HCT116 (cell line): ENCODE measurements around the gene MBP. TPM values are rescaled to one million over a fixed set of nuclear protein-coding genes. Genes with fewer than 3 reads are reported as not detected.

Source experiments
- ATAC-seq: fragments of 200-7000 bp; cut with Tn5 transposase; 2 replicates; pipeline ENCODE4 v1.9.1; 2020; ENCODE audit warnings: mild to moderate bottlenecking, moderate library complexity
- BruUV-seq: library from RNA; stranded (reverse); fragments of 400-500 nt; replicated peaks from 2 replicates; lab custom pipeline; 2021; lab: Mats Ljungman, UMichigan
- CTCF ChIA-PET: fragments of 300-600 bp; sonication (Branson Sonifier 250); formaldehyde crosslinking; loops from one replicate; lab custom pipeline; 2021; ENCODE audit warnings: antibody characterized with exemption; lab: Charles Lee
- POLR2A ChIA-PET: fragments of 300-600, 350-600 bp; sonication (Branson Sonifier 250); formaldehyde crosslinking; loops from one replicate; lab custom pipeline; 2021; ENCODE audit warnings: antibody characterized with exemption; lab: Charles Lee
- RAD21 ChIA-PET, 2 experiments: fragments of 300-600 bp; sonication (Branson Sonifier 250); formaldehyde crosslinking; loops; one replicate each; lab custom pipeline; 2023; ENCODE audit warnings: low total read pairs in 2 of 2; ENCODE audit not compliant: uncharacterized antibody in 2 of 2, unreplicated experiment in 2 of 2, low non-redundant PET in 1 of 2; lab: Charles Lee
- DNase-seq: peaks from one replicate; pipeline ENCODE4 v3.0.0-alpha.2; 2010; ENCODE audit warnings: low read depth, low spot score
- H2AFZ ChIP-seq: fragments of 200-600 bp; shearing (Covaris generic), sonication (generic); 2 replicates; pipeline ENCODE4 v1.6.1; 2017; ENCODE audit warnings: low read depth, mixed run types, mixed read lengths, antibody characterized with exemption, low read length; ENCODE audit not compliant: poor library complexity, severe bottlenecking
- H3K27ac ChIP-seq: 2 replicates; pipeline ENCODE4 v1.5.1; 2012; ENCODE audit warnings: low read depth, low read length
- H3K27me3 ChIP-seq: fragments of 200-600 bp; sonication (generic); 2 replicates; pipeline ENCODE4 v1.6.1; 2016; ENCODE audit warnings: mixed run types, low read length, mixed read lengths; ENCODE audit not compliant: insufficient read depth
- H3K36me3 ChIP-seq, 2 experiments: fragments of 200-500 bp in 1 of 2; fragments of 200-600 bp in 1 of 2; sonication (Bioruptor generic) in 1 of 2; sonication (generic) in 1 of 2; 2 replicates each; pipeline versions ENCODE4 v1.5.1 to v1.6.1; 2014 to 2016; ENCODE audit warnings: low read length in 2 of 2, inconsistent platforms in 1 of 2, mixed read lengths in 1 of 2, mixed run types in 1 of 2; ENCODE audit not compliant: insufficient read depth in 2 of 2, control insufficient read depth in 1 of 2
- H3K4me1 ChIP-seq, 2 experiments: fragments of 200-600 bp in 1 of 2; sonication (generic) in 1 of 2; 2 replicates each; pipeline versions ENCODE4 v1.5.1 to v1.6.1; 2012 to 2017; ENCODE audit warnings: low read length in 2 of 2, inconsistent platforms in 1 of 2, mild to moderate bottlenecking in 1 of 2, mixed read lengths in 1 of 2, mixed run types in 1 of 2, moderate library complexity in 1 of 2; ENCODE audit not compliant: insufficient read depth in 2 of 2, control insufficient read depth in 1 of 2
- H3K4me2 ChIP-seq: fragments of 200-600 bp; sonication (generic); 2 replicates; pipeline ENCODE4 v1.6.1; 2017; ENCODE audit warnings: mixed run types, low read length, mixed read lengths
- H3K4me3 ChIP-seq, 2 experiments: fragments of 200-600 bp in 1 of 2; sonication (generic) in 1 of 2; replicated peaks in 1 of 2; 2 replicates each; pipeline ENCODE4 v1.5.1; 2011 to 2016; ENCODE audit warnings: low read length in 2 of 2, control low read depth in 1 of 2, low read depth in 1 of 2, mild to moderate bottlenecking in 1 of 2, mixed read lengths in 1 of 2, mixed run types in 1 of 2
- H3K79me2 ChIP-seq: fragments of 200-600 bp; sonication (generic); 2 replicates; pipeline ENCODE4 v1.6.1; 2017; ENCODE audit warnings: mild to moderate bottlenecking, mixed run types, low read length, moderate library complexity, mixed read lengths; ENCODE audit not compliant: insufficient read depth
- H3K9ac ChIP-seq: fragments of 200-600 bp; sonication (generic); 2 replicates; pipeline ENCODE4 v1.6.1; 2016; ENCODE audit warnings: low read length, mixed read lengths
- H3K9me2 ChIP-seq: fragments of 200-600 bp; sonication (generic), shearing (Covaris generic); 2 replicates; pipeline ENCODE4 v1.6.1; 2017; ENCODE audit warnings: mixed run types, mild to moderate bottlenecking, moderate library complexity; ENCODE audit not compliant: insufficient read depth
- H3K9me3 ChIP-seq, 2 experiments: fragments of 200-500 bp in 1 of 2; fragments of 200-600 bp in 1 of 2; sonication (Bioruptor generic) in 1 of 2; sonication (generic) in 1 of 2; 2 replicates each; pipeline ENCODE4 v1.6.1; 2014 to 2017; ENCODE audit warnings: low read length in 2 of 2, mixed read lengths in 2 of 2, inconsistent platforms in 1 of 2, low read depth in 1 of 2, mild to moderate bottlenecking in 1 of 2, mixed run types in 1 of 2, moderate library complexity in 1 of 2; ENCODE audit not compliant: control insufficient read depth in 1 of 2, insufficient read depth in 1 of 2
- H4K20me1 ChIP-seq: fragments of 200-600 bp; sonication (generic), shearing (Covaris generic); 2 replicates; pipeline ENCODE4 v1.6.1; 2017; ENCODE audit warnings: mixed run types, mild to moderate bottlenecking, moderate library complexity; ENCODE audit not compliant: insufficient read depth
- EGR1 ChIP-seq: IDR thresholded peaks from 2 replicates; pipeline ENCODE4 v1.6.1; 2012; ENCODE audit warnings: low read depth
- ELF1 ChIP-seq: IDR thresholded peaks from 2 replicates; pipeline ENCODE4 v1.6.1; 2012; ENCODE audit warnings: low read depth, borderline replicate concordance
- EZH2 ChIP-seq: fragments of 200-600 bp; sonication (generic); IDR thresholded peaks from 2 replicates; pipeline ENCODE4 v1.6.1; 2017; ENCODE audit warnings: antibody characterized with exemption, mixed run types
- JUND ChIP-seq: IDR thresholded peaks from 2 replicates; pipeline ENCODE4 v1.6.1; 2012
- POLR2A ChIP-seq: IDR thresholded peaks from 2 replicates; pipeline ENCODE4 v1.7.0; 2011; ENCODE audit warnings: borderline replicate concordance; ENCODE audit not compliant: insufficient read depth, insufficient read length; ENCODE audit errors: extremely low read depth
- SIN3A ChIP-seq: IDR thresholded peaks from 2 replicates; pipeline ENCODE4 v1.6.1; 2012; ENCODE audit warnings: low read depth
- SRF ChIP-seq: IDR thresholded peaks from 2 replicates; pipeline ENCODE4 v1.6.1; 2012; ENCODE audit warnings: low read depth
- ZFX ChIP-seq: fragments of 450-650 bp; IDR thresholded peaks from 2 replicates; pipeline ENCODE4 v1.6.1; 2017
- ZNF274 ChIP-seq: fragments of 200-500 bp; sonication (Bioruptor generic); IDR thresholded peaks from 2 replicates; pipeline ENCODE4 v1.6.1; 2014; ENCODE audit warnings: mild to moderate bottlenecking, low read depth, low read length, inconsistent platforms
- intact Hi-C: fragments of 100-400 bp; cut with micrococcal nuclease; formaldehyde crosslinking; loops from 2 replicates; pipeline ENCODE4 v1.10.0; 2022
- total RNA-seq: library from RNA; stranded (reverse); gene quantifications from one replicate; pipeline ENCODE4 v1.2.1, GENCODE V29; 2021; ENCODE audit not compliant: unreplicated experiment
- TF ChIP-seq, protein P1 (sequence below): IDR thresholded peaks from 2 replicates; pipeline ENCODE4 v1.6.1; 2012
- TF ChIP-seq, protein P2 (sequence below): IDR thresholded peaks from 2 replicates; pipeline ENCODE4 v1.6.1; 2012; ENCODE audit warnings: low read depth
- TF ChIP-seq, protein P3 (sequence below): IDR thresholded peaks from 2 replicates; pipeline ENCODE4 v1.6.1; 2011; ENCODE audit warnings: mild to moderate bottlenecking, low read length, moderate library complexity; ENCODE audit not compliant: insufficient replicate concordance; ENCODE audit errors: extremely low read depth
- TF ChIP-seq, protein P4 (sequence below): IDR thresholded peaks from 2 replicates; pipeline ENCODE4 v1.6.1; 2012

MBP gene
- total RNA-seq, 1 experiment from 2014 or later, result 34.9 TPM

DNA sequence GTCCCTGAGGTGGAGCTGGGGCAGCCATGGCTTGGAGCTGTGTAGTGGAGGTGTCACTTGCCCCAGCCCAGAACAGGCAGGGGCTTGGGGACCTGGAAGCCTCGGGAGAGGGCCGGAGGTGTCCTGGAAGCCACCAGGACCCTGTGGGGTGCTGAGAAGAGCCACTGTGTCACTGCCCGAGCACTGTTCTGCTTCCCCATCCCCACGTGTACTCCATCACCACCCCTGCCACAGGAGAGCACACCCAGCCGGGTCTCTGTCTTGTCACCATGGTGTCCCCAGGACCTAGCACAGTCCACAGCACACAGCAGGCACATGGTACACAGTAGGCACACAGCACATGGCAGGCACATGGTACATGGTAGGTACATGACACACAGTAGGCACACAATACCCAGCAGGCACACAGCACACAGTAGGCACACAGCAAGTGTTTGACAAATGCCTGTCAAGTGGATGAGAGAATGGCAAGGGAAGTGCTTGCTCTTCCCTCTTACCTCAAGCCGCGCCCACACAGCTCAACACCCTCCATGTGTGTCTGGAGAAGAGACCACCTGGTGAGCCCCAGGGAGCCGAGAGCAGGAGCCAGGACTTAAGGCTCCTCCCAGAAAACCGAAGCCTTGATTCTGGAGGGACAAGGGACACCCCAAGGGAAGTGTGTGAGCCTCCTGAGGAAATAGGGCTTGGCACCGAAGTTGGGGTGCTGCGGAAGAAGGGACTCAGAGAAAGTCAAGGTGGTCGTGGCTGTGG lies 13.3 kb downstream of the MBP start (continued):
- TF ChIP-seq, protein P1, sequence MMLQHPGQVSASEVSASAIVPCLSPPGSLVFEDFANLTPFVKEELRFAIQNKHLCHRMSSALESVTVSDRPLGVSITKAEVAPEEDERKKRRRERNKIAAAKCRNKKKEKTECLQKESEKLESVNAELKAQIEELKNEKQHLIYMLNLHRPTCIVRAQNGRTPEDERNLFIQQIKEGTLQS, result no peak
- TF ChIP-seq SIN3A, result no peak

DNA sequence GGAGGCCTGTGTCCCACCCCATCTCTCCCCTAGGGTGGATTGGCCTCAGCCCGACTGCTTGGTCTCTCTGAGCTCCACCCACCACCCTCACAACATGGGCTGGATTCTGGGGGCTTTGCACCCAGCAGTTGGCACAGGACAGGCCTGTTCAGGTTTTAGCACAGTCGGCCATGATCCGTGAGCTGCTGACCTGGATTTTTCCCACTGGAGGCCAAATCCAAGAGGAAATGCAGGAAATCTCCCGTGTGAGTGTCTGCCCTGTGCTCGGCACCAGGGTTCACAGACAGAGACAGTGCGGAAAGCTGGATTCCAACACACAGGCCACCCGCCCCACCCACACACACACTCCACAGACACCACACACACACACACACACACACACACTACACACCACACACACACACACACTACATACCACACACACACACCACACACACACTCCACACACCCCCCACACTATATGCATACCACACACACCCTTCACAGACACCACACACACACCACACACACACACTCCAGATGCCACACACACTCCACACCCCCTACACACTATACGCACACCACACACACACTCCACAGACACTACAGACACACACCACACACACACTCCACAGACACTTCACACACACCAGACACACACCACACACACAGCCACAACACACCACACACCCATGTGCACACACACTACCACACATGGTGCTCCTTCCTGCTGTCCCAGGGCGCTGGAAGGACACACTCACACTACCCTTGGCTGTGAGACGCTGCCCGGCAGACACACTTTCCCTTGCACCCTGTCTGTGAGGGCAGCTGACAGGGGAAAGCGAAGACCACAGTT lies 14.1 kb downstream of the MBP start:
- peaks cover 74% of the 10 kb centered on the region for H3K79me2 ChIP-seq
- H3K27ac ChIP-seq, result no peak overlapping the region
- H3K9me2 ChIP-seq, result no peaks in the 10 kb centered on the region
- no peak overlapping the region for H2AFZ ChIP-seq
- DNase-seq (no peak), ATAC-seq (no peak)
- ChIA-PET POLR2A (no interaction called here), RAD21 (no interaction called here), CTCF (no interaction called here)
- no peaks in the 10 kb centered on the region for H3K27me3 ChIP-seq
- no peak overlapping the region for H3K9ac ChIP-seq
- intact Hi-C loops, result no loop called here
- H3K4me3 ChIP-seq, result no peak overlapping the region
- no TSS peak for BruUV-seq
- H3K4me1 ChIP-seq, result peaks cover 6 to 13% of the 10 kb centered on the region in 2 experiments; a peak in 2 of 4 replicates
- no peaks in the 10 kb centered on the region for H3K36me3 ChIP-seq
- H3K9me3 ChIP-seq, result no peaks in the 10 kb centered on the region
- no peaks in the 10 kb centered on the region for H4K20me1 ChIP-seq
- H3K4me2 ChIP-seq, result no peak overlapping the region
- no peak for TF ChIP-seq ZNF274
- TF ChIP-seq EZH2, result no peak
- TF ChIP-seq SRF, result no peak
- no peak for TF ChIP-seq ZFX
- TF ChIP-seq JUND, result no peak
- TF ChIP-seq POLR2A, result no peak
- no peak for TF ChIP-seq EGR1
- TF ChIP-seq, protein P2, sequence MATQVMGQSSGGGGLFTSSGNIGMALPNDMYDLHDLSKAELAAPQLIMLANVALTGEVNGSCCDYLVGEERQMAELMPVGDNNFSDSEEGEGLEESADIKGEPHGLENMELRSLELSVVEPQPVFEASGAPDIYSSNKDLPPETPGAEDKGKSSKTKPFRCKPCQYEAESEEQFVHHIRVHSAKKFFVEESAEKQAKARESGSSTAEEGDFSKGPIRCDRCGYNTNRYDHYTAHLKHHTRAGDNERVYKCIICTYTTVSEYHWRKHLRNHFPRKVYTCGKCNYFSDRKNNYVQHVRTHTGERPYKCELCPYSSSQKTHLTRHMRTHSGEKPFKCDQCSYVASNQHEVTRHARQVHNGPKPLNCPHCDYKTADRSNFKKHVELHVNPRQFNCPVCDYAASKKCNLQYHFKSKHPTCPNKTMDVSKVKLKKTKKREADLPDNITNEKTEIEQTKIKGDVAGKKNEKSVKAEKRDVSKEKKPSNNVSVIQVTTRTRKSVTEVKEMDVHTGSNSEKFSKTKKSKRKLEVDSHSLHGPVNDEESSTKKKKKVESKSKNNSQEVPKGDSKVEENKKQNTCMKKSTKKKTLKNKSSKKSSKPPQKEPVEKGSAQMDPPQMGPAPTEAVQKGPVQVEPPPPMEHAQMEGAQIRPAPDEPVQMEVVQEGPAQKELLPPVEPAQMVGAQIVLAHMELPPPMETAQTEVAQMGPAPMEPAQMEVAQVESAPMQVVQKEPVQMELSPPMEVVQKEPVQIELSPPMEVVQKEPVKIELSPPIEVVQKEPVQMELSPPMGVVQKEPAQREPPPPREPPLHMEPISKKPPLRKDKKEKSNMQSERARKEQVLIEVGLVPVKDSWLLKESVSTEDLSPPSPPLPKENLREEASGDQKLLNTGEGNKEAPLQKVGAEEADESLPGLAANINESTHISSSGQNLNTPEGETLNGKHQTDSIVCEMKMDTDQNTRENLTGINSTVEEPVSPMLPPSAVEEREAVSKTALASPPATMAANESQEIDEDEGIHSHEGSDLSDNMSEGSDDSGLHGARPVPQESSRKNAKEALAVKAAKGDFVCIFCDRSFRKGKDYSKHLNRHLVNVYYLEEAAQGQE, result no peak
- TF ChIP-seq ELF1, result no peak
- TF ChIP-seq, protein P3, sequence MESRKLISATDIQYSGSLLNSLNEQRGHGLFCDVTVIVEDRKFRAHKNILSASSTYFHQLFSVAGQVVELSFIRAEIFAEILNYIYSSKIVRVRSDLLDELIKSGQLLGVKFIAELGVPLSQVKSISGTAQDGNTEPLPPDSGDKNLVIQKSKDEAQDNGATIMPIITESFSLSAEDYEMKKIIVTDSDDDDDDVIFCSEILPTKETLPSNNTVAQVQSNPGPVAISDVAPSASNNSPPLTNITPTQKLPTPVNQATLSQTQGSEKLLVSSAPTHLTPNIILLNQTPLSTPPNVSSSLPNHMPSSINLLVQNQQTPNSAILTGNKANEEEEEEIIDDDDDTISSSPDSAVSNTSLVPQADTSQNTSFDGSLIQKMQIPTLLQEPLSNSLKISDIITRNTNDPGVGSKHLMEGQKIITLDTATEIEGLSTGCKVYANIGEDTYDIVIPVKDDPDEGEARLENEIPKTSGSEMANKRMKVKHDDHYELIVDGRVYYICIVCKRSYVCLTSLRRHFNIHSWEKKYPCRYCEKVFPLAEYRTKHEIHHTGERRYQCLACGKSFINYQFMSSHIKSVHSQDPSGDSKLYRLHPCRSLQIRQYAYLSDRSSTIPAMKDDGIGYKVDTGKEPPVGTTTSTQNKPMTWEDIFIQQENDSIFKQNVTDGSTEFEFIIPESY, result no peak
- TF ChIP-seq, protein P1, result no peak
- TF ChIP-seq SIN3A, result no peak
- TF ChIP-seq, protein P4, sequence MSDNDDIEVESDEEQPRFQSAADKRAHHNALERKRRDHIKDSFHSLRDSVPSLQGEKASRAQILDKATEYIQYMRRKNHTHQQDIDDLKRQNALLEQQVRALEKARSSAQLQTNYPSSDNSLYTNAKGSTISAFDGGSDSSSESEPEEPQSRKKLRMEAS, result no peak
